ENCODE data around the gene GSTT4. TPM values are rescaled to one million over a fixed set of nuclear protein-coding genes. Genes with fewer than 3 reads are reported as not detected.
A peak's percentile ranks its signal among the peaks of the same experiment; 100 is the strongest.

The GSTT4 gene
- polyA plus RNA-seq, 1 of the 3 experiments (the other 2 are of a cell fraction), result not detected

DNA sequence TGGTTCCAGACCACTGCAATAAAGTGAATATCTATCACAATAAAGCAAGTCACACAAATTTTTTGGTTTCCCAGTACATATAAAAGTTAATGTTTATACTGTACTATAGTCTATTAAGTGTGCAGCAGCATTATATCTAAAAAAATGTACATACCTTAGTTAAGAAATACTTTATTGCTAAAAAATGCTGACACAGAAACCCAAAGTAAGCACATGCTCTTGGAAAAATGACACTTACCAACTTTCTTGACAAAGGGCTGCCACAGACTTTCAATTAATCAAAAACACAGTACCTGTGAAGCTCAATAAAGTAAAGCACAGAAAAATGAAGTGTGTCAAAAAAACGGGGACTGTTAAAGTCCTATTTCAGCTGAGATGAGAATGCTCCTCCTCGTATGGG lies 22.7 kb upstream of the GSTT4 start (continued):
- no peak for TF ChIP-seq POLR2AphosphoS5 (IDR thresholded peaks at IDR 0.05; ENCODE audit: low read depth, low read length)
- TF ChIP-seq YY1 (IDR thresholded peaks at IDR 0.05; ENCODE audit: low read depth), result no peak
- no peak for TF ChIP-seq GATA2 (CRISPR knock-in tag; IDR thresholded peaks at IDR 0.05)
- no peak for TF ChIP-seq NFIC (IDR thresholded peaks at IDR 0.05; ENCODE audit: borderline replicate concordance)
- TF ChIP-seq, protein P1, sequence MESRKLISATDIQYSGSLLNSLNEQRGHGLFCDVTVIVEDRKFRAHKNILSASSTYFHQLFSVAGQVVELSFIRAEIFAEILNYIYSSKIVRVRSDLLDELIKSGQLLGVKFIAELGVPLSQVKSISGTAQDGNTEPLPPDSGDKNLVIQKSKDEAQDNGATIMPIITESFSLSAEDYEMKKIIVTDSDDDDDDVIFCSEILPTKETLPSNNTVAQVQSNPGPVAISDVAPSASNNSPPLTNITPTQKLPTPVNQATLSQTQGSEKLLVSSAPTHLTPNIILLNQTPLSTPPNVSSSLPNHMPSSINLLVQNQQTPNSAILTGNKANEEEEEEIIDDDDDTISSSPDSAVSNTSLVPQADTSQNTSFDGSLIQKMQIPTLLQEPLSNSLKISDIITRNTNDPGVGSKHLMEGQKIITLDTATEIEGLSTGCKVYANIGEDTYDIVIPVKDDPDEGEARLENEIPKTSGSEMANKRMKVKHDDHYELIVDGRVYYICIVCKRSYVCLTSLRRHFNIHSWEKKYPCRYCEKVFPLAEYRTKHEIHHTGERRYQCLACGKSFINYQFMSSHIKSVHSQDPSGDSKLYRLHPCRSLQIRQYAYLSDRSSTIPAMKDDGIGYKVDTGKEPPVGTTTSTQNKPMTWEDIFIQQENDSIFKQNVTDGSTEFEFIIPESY (IDR thresholded peaks at IDR 0.05; ENCODE audit: borderline replicate concordance, low read depth), result no peak
- TF ChIP-seq TAF1 (IDR thresholded peaks at IDR 0.05; ENCODE audit: borderline replicate concordance, low read depth, low read length), result no peak
- no peak for TF ChIP-seq FOXM1 (IDR thresholded peaks at IDR 0.05; ENCODE audit: low read depth)
- TF ChIP-seq, protein P2, sequence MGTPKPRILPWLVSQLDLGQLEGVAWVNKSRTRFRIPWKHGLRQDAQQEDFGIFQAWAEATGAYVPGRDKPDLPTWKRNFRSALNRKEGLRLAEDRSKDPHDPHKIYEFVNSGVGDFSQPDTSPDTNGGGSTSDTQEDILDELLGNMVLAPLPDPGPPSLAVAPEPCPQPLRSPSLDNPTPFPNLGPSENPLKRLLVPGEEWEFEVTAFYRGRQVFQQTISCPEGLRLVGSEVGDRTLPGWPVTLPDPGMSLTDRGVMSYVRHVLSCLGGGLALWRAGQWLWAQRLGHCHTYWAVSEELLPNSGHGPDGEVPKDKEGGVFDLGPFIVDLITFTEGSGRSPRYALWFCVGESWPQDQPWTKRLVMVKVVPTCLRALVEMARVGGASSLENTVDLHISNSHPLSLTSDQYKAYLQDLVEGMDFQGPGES (IDR thresholded peaks at IDR 0.05; ENCODE audit: low read depth, low read length), result no peak
- no peak for TF ChIP-seq EP300 (IDR thresholded peaks at IDR 0.05; ENCODE audit: borderline replicate concordance in 1 of 2, low read depth in 1 of 2, low read length in 1 of 2)
- TF ChIP-seq RXRA (IDR thresholded peaks at IDR 0.05; ENCODE audit: borderline replicate concordance, low read depth), result no peak

DNA sequence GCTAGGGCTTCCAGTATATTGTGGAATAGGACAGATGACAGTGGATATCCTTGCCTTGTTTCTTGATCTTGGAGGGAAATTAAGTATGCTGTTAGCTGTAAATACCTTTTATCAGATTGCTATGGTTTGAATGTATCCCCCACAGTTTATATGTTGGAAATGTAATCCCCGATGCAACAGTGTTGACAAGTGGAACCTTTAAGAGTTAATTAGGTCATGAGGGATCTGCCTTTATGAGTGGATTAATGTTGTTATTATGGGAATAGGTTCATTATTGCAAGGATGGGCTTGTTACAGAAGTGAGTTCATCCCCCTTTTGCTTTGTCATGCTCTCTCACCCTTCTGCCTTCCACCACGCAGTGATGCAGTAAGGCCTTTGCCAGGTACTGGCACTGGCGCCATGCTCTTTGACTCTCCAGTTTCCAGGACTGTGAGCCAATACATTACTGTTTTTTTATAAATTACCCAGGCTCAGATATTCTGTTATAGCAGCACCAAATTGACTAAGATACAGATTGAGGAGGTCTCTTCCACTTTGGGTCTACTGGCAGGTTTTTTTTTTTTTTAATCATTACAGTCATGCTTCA lies 22.2 kb upstream of the GSTT4 start:
- POLR2A ChIA-PET, result no interaction called here
- DNase-seq, result no peak
- peaks cover 5% of the 10 kb centered on the region; the same call in 1 of the 2 replicates for H4K20me1 ChIP-seq (ENCODE audit: insufficient read depth)
- H3K27me3 ChIP-seq (ENCODE audit: insufficient read depth), result no peaks in the 10 kb centered on the region
- H3K36me3 ChIP-seq (replicated peaks in 1 of 2; ENCODE audit: control insufficient read depth in 1 of 2, insufficient read depth in 2 of 2, low read length in 1 of 2), result peaks cover 3 to 14% of the 10 kb centered on the region in 2 experiments
- no peak overlapping the region for H3K4me3 ChIP-seq (ENCODE audit: low read depth in 2 of 2, low read length in 1 of 2)
- H3K9me3 ChIP-seq, result peaks cover 15% of the 10 kb centered on the region; the same call in 1 of the 2 replicates
- H2AFZ ChIP-seq (ENCODE audit: low read depth), result no peak overlapping the region
- 98% methylated on average over 3 of the region's 3 CpGs for WGBS (ENCODE audit: low lambda C conversion rate)
- no peak overlapping the region for H3K4me2 ChIP-seq
- H3K27ac ChIP-seq (ENCODE audit: low read depth in 2 of 2, low read length in 1 of 2), result peak overlapping the region in 1 of 2 experiments; percentile 74; a peak in 2 of 4 replicates
- TF ChIP-seq, protein P2 (IDR thresholded peaks at IDR 0.05; ENCODE audit: low read depth, low read length), result no peak
- TF ChIP-seq, protein P3, sequence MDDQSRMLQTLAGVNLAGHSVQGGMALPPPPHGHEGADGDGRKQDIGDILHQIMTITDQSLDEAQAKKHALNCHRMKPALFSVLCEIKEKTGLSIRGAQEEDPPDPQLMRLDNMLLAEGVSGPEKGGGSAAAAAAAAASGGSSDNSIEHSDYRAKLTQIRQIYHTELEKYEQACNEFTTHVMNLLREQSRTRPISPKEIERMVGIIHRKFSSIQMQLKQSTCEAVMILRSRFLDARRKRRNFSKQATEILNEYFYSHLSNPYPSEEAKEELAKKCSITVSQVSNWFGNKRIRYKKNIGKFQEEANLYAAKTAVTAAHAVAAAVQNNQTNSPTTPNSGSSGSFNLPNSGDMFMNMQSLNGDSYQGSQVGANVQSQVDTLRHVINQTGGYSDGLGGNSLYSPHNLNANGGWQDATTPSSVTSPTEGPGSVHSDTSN (IDR thresholded peaks at IDR 0.05), result no peak
- TF ChIP-seq JUND (IDR thresholded peaks at IDR 0.05) (no peak), CHD2 (IDR thresholded peaks at IDR 0.05; ENCODE audit: low read length, partially characterized antibody) (no peak)
- H3F3A ChIP-seq (replicated peaks; ENCODE audit: insufficient read depth), result peaks cover 10% of the 10 kb centered on the region
- peaks cover 84% of the 10 kb centered on the region for H3K79me2 ChIP-seq (ENCODE audit: insufficient read depth)
- no peaks in the 10 kb centered on the region for H3K9me2 ChIP-seq
- H3K4me1 ChIP-seq (ENCODE audit: control insufficient read depth in 1 of 2, insufficient read depth in 2 of 2, low read depth in 1 of 2, low read length in 1 of 2), result peaks cover 0 to 33% of the 10 kb centered on the region in 2 experiments; a peak in 2 of 4 replicates
- CTCF ChIA-PET, result interaction anchor here (0.9 to 1.1 kb wide), 2 partner anchors 129 to 130 kb away, joined by 3 read pairs; no protein-coding TSS in a partner anchor
- no peak overlapping the region for H3K9ac ChIP-seq
